HG02884 (cell line): ENCODE measurements around the gene URB2.
A peak's percentile ranks its signal among the peaks of the same experiment; 100 is the strongest.
"Not testable (repeated sequence)": the region's sequence is repeated elsewhere in the genome, so short reads cannot be mapped to it uniquely, and the experiment has no call there.

Source experiments
- ATAC-seq: cut with Tn5 transposase; IDR thresholded peaks from one replicate; pipeline ENCODE4 v1.9.1; 2021; ENCODE audit warnings: mild to moderate bottlenecking, moderate library complexity; ENCODE audit not compliant: unreplicated experiment

URB2 gene

GRCh38 chr1:229625915-229626831, at the start of gene URB2, which contains the start of gene TAF5L:
TSS of gene URB2 (plus strand) at chr1:229626247. CDS start at chr1:229627634, 1,387 bp downstream.
TSS of gene TAF5L (minus strand) at chr1:229626122. CDS start at chr1:229614482, 11,640 bp downstream.
- peak; percentile 83 for ATAC-seq

- ATAC-seq, result no peak
Observed at GRCh38 chr1:229578168-229579058, 47.6 kb upstream of the URB2 start.

DNA sequence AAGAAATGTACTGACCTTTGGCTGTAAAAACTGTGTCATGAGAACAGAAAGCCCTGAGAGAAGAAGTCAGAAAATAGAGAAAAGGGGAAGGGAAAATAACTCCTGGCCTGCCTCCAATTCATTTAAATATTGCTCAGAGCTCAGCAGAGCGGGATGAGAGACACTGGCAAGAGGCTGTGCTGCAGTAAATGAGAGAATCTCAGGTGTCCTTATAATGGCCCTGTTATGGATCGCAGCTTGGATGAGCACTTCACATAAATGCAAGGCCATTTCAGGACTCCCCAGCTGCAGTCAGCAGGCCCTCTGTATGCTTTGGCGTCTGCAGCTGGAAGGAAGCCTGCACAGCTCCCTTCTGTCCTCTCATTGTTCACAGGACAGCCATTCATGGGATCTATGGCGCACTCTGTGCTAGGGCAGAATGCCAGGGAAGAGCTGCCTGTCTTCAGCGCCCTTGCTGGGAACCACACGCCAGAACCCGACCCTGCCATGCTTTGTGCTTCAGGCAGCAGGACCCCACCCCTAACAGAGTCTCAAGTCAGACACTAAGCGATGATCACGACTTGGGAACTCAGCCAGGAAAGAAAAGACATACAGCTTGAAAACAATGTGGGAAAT, 46.9 kb upstream of the URB2 start:
- peak; percentile 89 for ATAC-seq

DNA sequence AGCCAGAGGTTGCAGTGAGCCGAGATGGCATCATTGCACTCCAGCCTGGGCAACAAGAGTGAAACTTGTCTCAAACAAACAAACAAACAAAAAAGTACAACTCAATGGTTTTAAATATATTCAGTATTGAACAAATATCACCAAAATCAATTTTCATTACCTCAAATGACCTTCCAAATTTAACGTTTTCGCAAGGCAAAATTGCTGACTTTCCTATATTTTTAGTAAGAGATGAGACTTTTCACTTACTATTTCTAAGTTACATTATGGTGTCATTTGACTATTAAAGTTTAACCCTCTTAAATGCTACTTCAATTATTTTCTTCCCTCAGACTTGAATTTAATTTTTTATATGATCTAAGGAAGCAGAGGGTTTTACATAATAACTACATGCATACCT, 44.6 kb upstream of the URB2 start:
- no peak for ATAC-seq

- no peak for ATAC-seq
Observed at GRCh38 chr1:229582011-229582694, 43.9 kb upstream of the URB2 start.

DNA sequence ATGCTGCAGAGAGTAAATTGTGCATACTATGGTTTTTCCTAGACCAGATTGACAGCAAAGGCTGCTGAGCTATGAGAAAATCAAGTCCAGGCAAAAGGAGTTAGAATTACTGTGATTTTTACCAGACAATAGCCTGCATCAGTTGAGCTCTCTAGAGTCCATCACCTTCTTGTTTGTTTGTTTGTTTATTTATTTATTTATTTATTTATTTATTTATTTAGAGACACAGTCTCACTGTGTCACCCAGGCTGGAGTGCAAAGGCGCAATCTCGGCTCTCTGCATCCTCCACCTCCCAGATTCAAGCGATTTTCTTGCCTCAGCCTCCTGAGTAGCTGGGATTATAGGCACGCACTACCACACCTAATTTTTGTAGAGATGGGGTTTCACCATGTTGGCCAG, 43.3 kb upstream of the URB2 start:
- ATAC-seq, result no peak

DNA sequence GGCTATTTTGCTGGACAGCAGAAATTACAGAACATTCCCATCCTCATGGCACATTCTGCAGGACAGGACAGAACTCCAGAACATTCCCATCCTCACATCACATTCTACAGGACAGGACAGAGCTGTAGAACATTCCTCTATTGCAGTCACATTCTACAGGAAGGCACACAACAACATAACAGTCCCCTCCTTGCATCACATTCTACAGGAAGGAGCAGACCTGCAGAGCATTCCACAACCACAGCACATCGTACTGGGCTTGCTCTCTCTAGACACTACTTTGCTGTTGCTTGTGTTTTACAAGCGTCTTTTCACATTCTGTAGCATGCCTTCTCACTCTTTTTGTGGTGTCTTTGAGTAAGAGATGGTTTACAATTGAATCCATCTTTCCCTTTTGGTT, 40.7 kb upstream of the URB2 start:
- ATAC-seq, result no peak

GRCh38 chr1:229590119-229590518, 35.9 kb upstream of the URB2 start:
- ATAC-seq, result no peak

DNA sequence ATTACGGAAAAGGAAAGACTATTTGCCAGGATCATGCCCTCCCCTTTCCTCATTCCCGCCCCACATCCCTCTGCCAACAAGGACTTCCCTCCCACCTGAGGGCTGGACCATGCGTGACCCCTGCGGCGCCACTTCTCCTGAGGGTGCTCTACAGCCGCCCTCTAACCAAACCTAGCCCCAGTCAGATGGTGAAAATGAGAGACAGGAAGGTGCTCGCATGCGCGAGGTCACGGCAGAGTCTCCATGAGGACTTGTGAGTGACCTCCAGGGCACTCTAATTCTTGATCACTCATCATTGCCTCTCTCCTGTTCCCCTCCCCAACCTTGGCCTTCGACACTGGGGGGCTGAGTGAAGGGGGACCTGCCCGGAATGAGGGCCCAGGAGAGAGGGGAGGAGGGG, 32.2 kb upstream of the URB2 start:
- no peak for ATAC-seq

- no peak for ATAC-seq
Observed at GRCh38 chr1:229594227-229595008, 31.6 kb upstream of the URB2 start.

DNA sequence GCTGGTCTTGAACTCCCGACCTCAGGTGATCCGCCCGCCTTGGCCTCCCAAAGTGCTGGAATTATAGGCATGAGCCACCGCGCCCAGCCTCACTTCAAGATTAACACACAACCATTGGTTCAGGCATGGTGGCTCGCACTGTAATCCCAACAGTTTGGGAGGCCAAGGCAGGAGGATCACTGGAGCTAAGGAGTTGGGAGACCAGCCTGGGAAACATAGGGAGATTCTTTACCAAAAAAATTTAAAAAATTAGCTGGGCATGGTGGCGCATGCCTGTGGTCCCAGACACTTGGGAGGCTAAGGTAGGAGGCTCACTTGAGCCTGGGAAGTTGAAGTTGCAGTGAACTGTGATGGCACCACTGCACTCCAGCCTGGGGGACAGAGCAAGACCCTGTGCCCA, 30.2 kb upstream of the URB2 start:
- ATAC-seq, result not testable (repeated sequence)

DNA sequence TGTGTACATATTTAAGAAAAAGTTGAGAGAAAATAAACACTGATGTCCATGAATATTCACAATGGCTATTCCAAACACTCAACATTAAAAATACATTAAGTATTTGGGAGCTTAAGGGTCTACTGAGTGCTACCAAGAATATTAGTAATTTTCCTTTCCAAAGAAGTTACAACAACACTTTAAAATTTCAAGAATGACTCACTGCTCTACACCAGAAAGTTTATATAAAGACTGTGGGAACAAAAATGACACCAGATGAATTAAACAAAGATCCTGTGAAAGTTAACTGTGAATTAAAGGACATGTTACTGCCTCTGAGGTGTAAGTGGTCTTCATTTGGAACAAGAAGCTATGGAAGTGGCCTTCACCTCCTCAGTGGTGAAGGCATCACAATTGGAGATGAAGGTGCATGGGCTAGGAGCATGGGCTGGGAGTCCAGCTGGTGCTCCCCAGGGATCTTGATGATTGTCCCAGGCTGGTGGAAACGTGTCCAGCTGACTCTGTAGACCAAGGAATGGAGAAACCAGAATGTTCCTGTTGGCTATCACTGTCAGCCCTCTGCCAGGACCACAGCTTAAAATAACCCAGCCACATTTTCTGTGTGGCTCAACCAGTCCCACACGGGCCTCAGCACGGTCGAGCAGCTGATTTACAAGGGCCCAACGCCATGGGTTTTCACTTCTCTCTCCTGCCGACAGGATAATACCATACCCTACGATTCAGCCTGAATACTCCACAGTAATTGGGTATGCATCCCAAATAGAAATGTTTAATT, 28.9 kb upstream of the URB2 start:
- ATAC-seq, result no peak

- no peak for ATAC-seq
Observed at GRCh38 chr1:229597877-229598276, 28.2 kb upstream of the URB2 start.

DNA sequence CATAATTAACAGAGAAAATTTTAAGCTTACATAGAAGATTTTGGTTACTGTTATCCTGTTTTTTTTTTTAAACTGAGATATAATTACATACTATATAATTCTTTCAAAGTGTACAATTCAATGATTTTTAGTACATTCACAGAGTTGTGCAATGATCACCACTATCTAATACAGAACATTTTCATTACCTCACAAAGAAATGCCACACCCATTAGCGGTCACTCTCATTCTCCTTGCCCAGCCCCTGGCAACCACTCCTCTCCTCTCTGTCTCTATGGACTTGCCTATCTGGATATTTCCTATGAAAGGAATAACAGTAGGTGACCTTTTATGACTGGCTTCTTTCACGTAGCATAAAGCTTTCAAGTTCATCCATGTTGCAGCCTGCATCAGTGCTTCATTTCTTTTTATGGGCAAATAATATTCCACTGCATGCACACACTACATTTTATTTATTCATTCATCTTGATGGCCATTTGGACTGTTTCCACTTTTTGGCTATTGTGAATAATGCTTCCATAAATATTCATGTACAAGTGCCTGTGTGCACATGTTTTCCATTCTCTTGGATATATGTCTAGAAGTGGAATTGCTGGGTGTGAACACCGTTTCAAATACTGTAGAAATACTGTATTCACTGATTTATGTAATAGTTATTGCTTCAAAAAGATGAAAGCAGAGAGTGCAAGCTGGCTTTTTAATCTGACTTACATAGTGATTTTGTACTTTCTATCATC, 26.7 kb upstream of the URB2 start:
- ATAC-seq, result no peak

- ATAC-seq, result no peak
Observed at GRCh38 chr1:229600229-229600628, 25.8 kb upstream of the URB2 start.

GRCh38 chr1:229603371-229604005, 22.6 kb upstream of the URB2 start:
- no peak for ATAC-seq

DNA sequence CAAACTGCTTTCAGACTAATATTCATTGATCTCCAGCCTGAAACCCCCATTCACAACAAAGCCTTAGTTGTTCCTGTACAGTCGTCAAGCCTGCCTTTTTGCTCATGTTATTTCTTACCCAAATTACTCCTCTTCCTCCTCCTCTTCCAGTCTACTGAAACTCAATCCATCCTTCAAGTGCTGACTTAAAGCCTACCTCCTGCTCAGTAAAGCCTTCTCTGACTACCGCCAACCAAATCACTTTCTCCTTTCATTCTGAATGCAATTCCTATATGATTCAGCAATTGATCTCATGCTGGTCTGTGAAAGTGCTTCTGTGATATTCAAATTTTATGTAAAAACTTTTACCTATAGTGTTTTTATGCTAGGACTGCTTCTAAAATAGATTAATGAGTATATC, 18.7 kb upstream of the URB2 start:
- no peak for ATAC-seq

- ATAC-seq, result no peak
Observed at GRCh38 chr1:229608590-229608989, 17.5 kb upstream of the URB2 start.
